DMS79 (cell line): ENCODE data around the gene ATRX.
"Not testable (repeated sequence)": the region's sequence is repeated elsewhere in the genome, so short reads cannot be mapped to it uniquely, and the experiment has no call there.

Experiments used
- DNase-seq: peaks from one replicate; lab custom pipeline; 2025; lab: John Stamatoyannopoulos, UW

Gene ATRX

GRCh38 chrX:77785486-77786364 is at the start of gene ATRX:
TSS of gene ATRX (minus strand) at chrX:77786216. CDS start at chrX:77786001, 215 bp downstream.
- peak; percentile 56 for DNase-seq

GRCh38 chrX:77831544-77831943 is 45.5 kb upstream of the ATRX start:
- not testable (repeated sequence) for DNase-seq

GRCh38 chrX:77821989-77822388 is 36.0 kb upstream of the ATRX start:
- not testable (repeated sequence) for DNase-seq

- DNase-seq: no peak
Observed at GRCh38 chrX:77820091-77820727, 34.2 kb upstream of the ATRX start.

GRCh38 chrX:77814210-77814609 is 28.2 kb upstream of the ATRX start:
- DNase-seq: no peak

- no peak for DNase-seq
Observed at GRCh38 chrX:77802201-77802600, 16.2 kb upstream of the ATRX start.

GRCh38 chrX:77795124-77795523 is 9.1 kb upstream of the ATRX start:
- no peak for DNase-seq

GRCh38 chrX:77793946-77794345 is 7.9 kb upstream of the ATRX start:
- no peak for DNase-seq

- no peak for DNase-seq
Observed at GRCh38 chrX:77788050-77788449, 2.0 kb upstream of the ATRX start.

- no peak for DNase-seq
Observed at GRCh38 chrX:77786365-77786680, 307 bp upstream of the ATRX start.

GRCh38 chrX:77779695-77780094 is 6.3 kb downstream of the ATRX start:
- no peak for DNase-seq

- DNase-seq: no peak
Observed at GRCh38 chrX:77776659-77777058, 9.4 kb downstream of the ATRX start.

GRCh38 chrX:77771601-77772000 is 14.4 kb downstream of the ATRX start:
- no peak for DNase-seq

- no peak for DNase-seq
Observed at GRCh38 chrX:77768787-77769186, 17.2 kb downstream of the ATRX start.

GRCh38 chrX:77766212-77766611 is 19.8 kb downstream of the ATRX start:
- not testable (repeated sequence) for DNase-seq

- DNase-seq: no peak
Observed at GRCh38 chrX:77755561-77755960, 30.5 kb downstream of the ATRX start.

- not testable (repeated sequence) for DNase-seq
Observed at GRCh38 chrX:77753942-77754341, 32.1 kb downstream of the ATRX start.

GRCh38 chrX:77749695-77750094 is 36.3 kb downstream of the ATRX start:
- DNase-seq: no peak

- no peak for DNase-seq
Observed at GRCh38 chrX:77743720-77744119, 42.3 kb downstream of the ATRX start.

GRCh38 chrX:77742788-77743476 is 43.1 kb downstream of the ATRX start:
- no peak for DNase-seq

- no peak for DNase-seq
Observed at GRCh38 chrX:77740376-77740905, 45.6 kb downstream of the ATRX start.

GRCh38 chrX:77733342-77733741 is 52.7 kb downstream of the ATRX start:
- DNase-seq: no peak
